Measurements from ENCODE around the gene OR5D14.

DNA sequence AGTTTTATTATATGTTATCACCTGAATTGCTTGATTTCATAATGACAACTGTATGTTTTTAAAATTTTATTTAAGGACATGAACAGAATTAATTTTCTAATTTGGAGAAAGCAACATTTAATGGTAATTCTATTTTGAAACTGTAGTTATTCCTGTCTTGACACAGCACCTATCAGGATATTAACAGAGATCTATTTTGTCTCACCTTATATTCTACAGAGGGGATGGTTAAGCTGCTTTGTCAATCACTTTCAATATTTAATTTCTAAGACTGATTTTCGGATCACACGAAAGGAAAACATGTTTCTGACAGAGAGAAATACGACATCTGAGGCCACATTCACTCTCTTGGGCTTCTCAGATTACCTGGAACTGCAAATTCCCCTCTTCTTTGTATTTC lies 43.1 kb downstream of the OR5D14 start, which contains the start of gene OR5D16:
- no peak for TF ChIP-seq POLR2A (IDR thresholded peaks at IDR 0.05)
- TF ChIP-seq POLR2AphosphoS5 (IDR thresholded peaks at IDR 0.05) = no peak

Data from prostate gland (tissue), 1 donor.